H9 (cell line): ENCODE measurements around the gene FAM13A. TPM values are rescaled to one million over a fixed set of nuclear protein-coding genes. Genes with fewer than 3 reads are reported as not detected.

ENCODE experiments used
- DNase-seq: peaks from one replicate; pipeline ENCODE4 v3.0.0-alpha.2; 2017
- H2AFZ ChIP-seq: one replicate; pipeline ENCODE4 v1.6.1; 2013; ENCODE audit warnings: mild to moderate bottlenecking, low read length, control low read depth, moderate library complexity
- H2AK5ac ChIP-seq: 2 replicates; pipeline ENCODE4 v1.6.1; 2013; ENCODE audit warnings: low read length, control low read depth, mixed read lengths; ENCODE audit not compliant: insufficient read length
- H2BK120ac ChIP-seq: one replicate; pipeline ENCODE4 v1.6.1; 2013; ENCODE audit warnings: low read depth, mild to moderate bottlenecking, low read length, control low read depth, inconsistent platforms; ENCODE audit not compliant: poor library complexity, severe bottlenecking
- H2BK12ac ChIP-seq: 2 replicates; pipeline ENCODE4 v1.6.1; 2013; ENCODE audit warnings: low read length, control low read depth, mixed read lengths, low read depth; ENCODE audit not compliant: insufficient read length
- H2BK15ac ChIP-seq: 2 replicates; pipeline ENCODE4 v1.6.1; 2013; ENCODE audit warnings: low read depth, low read length, control low read depth
- H2BK20ac ChIP-seq: one replicate; pipeline ENCODE4 v1.6.1; 2013; ENCODE audit warnings: low read depth, mild to moderate bottlenecking, low read length, control low read depth, inconsistent platforms; ENCODE audit not compliant: poor library complexity, severe bottlenecking
- H2BK5ac ChIP-seq: 2 replicates; pipeline ENCODE4 v1.6.1; 2013; ENCODE audit warnings: low read length, control low read depth, mixed read lengths; ENCODE audit not compliant: insufficient read length
- H3K14ac ChIP-seq: 2 replicates; pipeline ENCODE4 v1.6.1; 2013; ENCODE audit warnings: low read length, control low read depth; ENCODE audit not compliant: insufficient read depth
- H3K18ac ChIP-seq: 2 replicates; pipeline ENCODE4 v1.6.1; 2013; ENCODE audit warnings: low read depth, mild to moderate bottlenecking, mixed read lengths, low read length, control low read depth; ENCODE audit not compliant: insufficient read length
- H3K23ac ChIP-seq: 2 replicates; pipeline ENCODE4 v1.6.1; 2013; ENCODE audit warnings: low read length, control low read depth, mixed read lengths, low read depth; ENCODE audit not compliant: insufficient read length
- H3K23me2 ChIP-seq: 2 replicates; pipeline ENCODE4 v1.6.1; 2013; ENCODE audit warnings: low read depth, mild to moderate bottlenecking, mixed read lengths, low read length, control low read depth; ENCODE audit not compliant: insufficient read length, poor library complexity, severe bottlenecking
- H3K27ac ChIP-seq: 2 replicates; pipeline ENCODE4 v1.5.1; 2013; ENCODE audit warnings: low read length, control low read depth, mixed read lengths, low read depth; ENCODE audit not compliant: insufficient read length
- H3K27me3 ChIP-seq: 2 replicates; pipeline ENCODE4 v1.6.1; 2013; ENCODE audit warnings: low read length, control low read depth, inconsistent platforms; ENCODE audit not compliant: insufficient read depth
- H3K4ac ChIP-seq: 2 replicates; pipeline ENCODE4 v1.6.1; 2013; ENCODE audit warnings: low read depth, mild to moderate bottlenecking, control low read depth, inconsistent platforms, low read length, moderate library complexity
- H3K4me1 ChIP-seq: 2 replicates; pipeline ENCODE4 v1.6.1; 2013; ENCODE audit warnings: low read length, control low read depth, inconsistent platforms; ENCODE audit not compliant: insufficient read depth
- H3K4me2 ChIP-seq: 2 replicates; pipeline ENCODE4 v1.6.1; 2013; ENCODE audit warnings: low read length, control low read depth, mixed read lengths; ENCODE audit not compliant: insufficient read length, insufficient read depth
- H3K56ac ChIP-seq: 2 replicates; pipeline ENCODE4 v1.6.1; 2013; ENCODE audit warnings: low read depth, mild to moderate bottlenecking, mixed read lengths, low read length, control low read depth; ENCODE audit not compliant: insufficient read length
- H3K79me1 ChIP-seq: 2 replicates; pipeline ENCODE4 v1.6.1; 2013; ENCODE audit warnings: low read depth, mild to moderate bottlenecking, moderate library complexity, low read length, control low read depth, inconsistent platforms; ENCODE audit not compliant: insufficient read depth, poor library complexity, severe bottlenecking
- H3K79me2 ChIP-seq: 2 replicates; pipeline ENCODE4 v1.6.1; 2013; ENCODE audit warnings: low read length, control low read depth, inconsistent platforms; ENCODE audit not compliant: insufficient read depth
- H3K9ac ChIP-seq: 2 replicates; pipeline ENCODE4 v1.6.1; 2013; ENCODE audit warnings: low read length, control low read depth, mixed read lengths; ENCODE audit not compliant: insufficient read length; ENCODE audit errors: extremely low read depth
- H3K9me3 ChIP-seq: one replicate; pipeline ENCODE4 v1.6.1; 2013; ENCODE audit warnings: low read depth, low read length, inconsistent platforms; ENCODE audit not compliant: control insufficient read depth
- H3T11ph ChIP-seq: one replicate; pipeline ENCODE4 v1.6.1; 2013; ENCODE audit warnings: mild to moderate bottlenecking, low read length, control low read depth, inconsistent platforms
- H4K20me1 ChIP-seq: one replicate; pipeline ENCODE4 v1.6.1; 2013; ENCODE audit not compliant: control insufficient read depth, insufficient read length, insufficient read depth
- H4K5ac ChIP-seq: 2 replicates; pipeline ENCODE4 v1.6.1; 2013; ENCODE audit warnings: low read depth, mild to moderate bottlenecking, mixed read lengths, low read length, control low read depth; ENCODE audit not compliant: insufficient read length
- H4K8ac ChIP-seq: replicated peaks from 2 replicates; pipeline ENCODE4 v1.6.1; 2013; ENCODE audit warnings: low read length, control low read depth, mixed read lengths, low read depth; ENCODE audit not compliant: insufficient read length
- H4K91ac ChIP-seq: 2 replicates; pipeline ENCODE4 v1.6.1; 2013; ENCODE audit warnings: low read depth, mild to moderate bottlenecking, moderate library complexity, mixed read lengths, low read length, control low read depth; ENCODE audit not compliant: insufficient read length
- H3K27ac Mint-ChIP-seq, 3 experiments: 2 replicates in 2 of 3; 3 replicates in 1 of 3; pipeline ENCODE4 v1.8.0; 2020 to 2021; ENCODE audit warnings: mixed read lengths in 3 of 3, mild to moderate bottlenecking in 1 of 3, moderate library complexity in 1 of 3
- H3K27me3 Mint-ChIP-seq: 2 replicates; pipeline ENCODE4 v1.8.0; 2021; ENCODE audit warnings: low read depth, mild to moderate bottlenecking, moderate library complexity, mixed read lengths
- H3K36me3 Mint-ChIP-seq, 3 experiments: 2 replicates in 2 of 3; 3 replicates in 1 of 3; pipeline ENCODE4 v1.8.0; 2020 to 2021; ENCODE audit warnings: low read depth in 3 of 3, mixed read lengths in 3 of 3; ENCODE audit not compliant: insufficient read depth in 1 of 3
- H3K4me1 Mint-ChIP-seq, 2 experiments: 2 replicates each; pipeline ENCODE4 v1.8.0; 2020; ENCODE audit warnings: mixed read lengths in 2 of 2
- H3K4me3 Mint-ChIP-seq, 2 experiments: 2 replicates in 1 of 2; 3 replicates in 1 of 2; pipeline ENCODE4 v1.8.0; 2020 to 2021; ENCODE audit warnings: mild to moderate bottlenecking in 2 of 2, mixed read lengths in 2 of 2, moderate library complexity in 1 of 2
- H3K9me3 Mint-ChIP-seq, 2 experiments: 2 replicates in 1 of 2; 3 replicates in 1 of 2; pipeline ENCODE4 v1.8.0; 2020; ENCODE audit warnings: mild to moderate bottlenecking in 2 of 2, mixed read lengths in 2 of 2, moderate library complexity in 1 of 2
- CTCF ChIP-seq: fragments of 200-600 bp; sonication (generic); conservative IDR thresholded peaks from 3 replicates; pipeline ENCODE4 v1.8.0; 2021; ENCODE audit warnings: antibody characterized with exemption, mild to moderate bottlenecking
- WGBS: extraction: QIAGEN DNeasy Blood & Tissue Kit; methylation state at CpG from one replicate; pipeline ENCODE4 v1.1.7; 2013; ENCODE audit warnings: missing lambda C conversion rate, low lambda C conversion rate, mixed read lengths; ENCODE audit not compliant: insufficient read length; ENCODE audit errors: extremely low coverage; 5-methylcytosine and 5-hydroxymethylcytosine counted together
- total RNA-seq: library from RNA; stranded (reverse); gene quantifications from 2 replicates; pipeline ENCODE4 v1.2.1, GENCODE V29; 2021

FAM13A gene
- total RNA-seq, 1 experiment from 2014 or later = 12.7 TPM

GRCh38 chr4:89000382-89000781 is 56.6 kb downstream of the FAM13A start:
- H3K27ac Mint-ChIP-seq = no peak overlapping the region
- no peaks in the 10 kb centered on the region for H3K23me2 ChIP-seq
- WGBS = no CpG with 5 or more reads among the region's 1 CpG
- no peaks in the 10 kb centered on the region for H3K27me3 Mint-ChIP-seq
- H2BK15ac ChIP-seq = no peak overlapping the region
- H2BK120ac ChIP-seq = no peak overlapping the region
- H3K79me1 ChIP-seq = no peaks in the 10 kb centered on the region
- no peak overlapping the region for H3K4me3 Mint-ChIP-seq
- no peak overlapping the region for H3K18ac ChIP-seq
- H3K27me3 ChIP-seq = no peaks in the 10 kb centered on the region
- H3K4ac ChIP-seq = no peak overlapping the region
- H4K5ac ChIP-seq = no peak overlapping the region
- no peak overlapping the region for H3T11ph ChIP-seq
- no peak overlapping the region for H2BK12ac ChIP-seq
- no peak overlapping the region for H2AFZ ChIP-seq
- no peak overlapping the region for H3K9ac ChIP-seq
- H3K4me1 ChIP-seq = no peaks in the 10 kb centered on the region
- peaks cover 7 to 15% (median 8%) of the 10 kb centered on the region in 3 experiments; a peak in 6 of 7 replicates for H3K36me3 Mint-ChIP-seq
- H3K4me2 ChIP-seq = no peak overlapping the region
- DNase-seq = no peak
- H3K9me3 Mint-ChIP-seq = no peaks in the 10 kb centered on the region
- no peak overlapping the region for H3K56ac ChIP-seq
- H4K8ac ChIP-seq = no peak overlapping the region
- H3K79me2 ChIP-seq = no peaks in the 10 kb centered on the region
- no peaks in the 10 kb centered on the region for H4K20me1 ChIP-seq
- H3K27ac ChIP-seq = no peak overlapping the region
- no peak overlapping the region for H3K23ac ChIP-seq
- H3K14ac ChIP-seq = no peak overlapping the region
- H2AK5ac ChIP-seq = no peak overlapping the region
- peaks cover 3 to 6% of the 10 kb centered on the region in 2 experiments; a peak in 2 of 4 replicates for H3K4me1 Mint-ChIP-seq
- H4K91ac ChIP-seq = no peak overlapping the region
- TF ChIP-seq CTCF = no peak
- no peaks in the 10 kb centered on the region for H3K9me3 ChIP-seq
- H2BK20ac ChIP-seq = no peak overlapping the region
- H2BK5ac ChIP-seq = no peak overlapping the region
